Esophagus squamous epithelium (tissue), 4 donors: ENCODE data around the gene CEP135.

Source experiments
- CTCF ChIP-seq, 6 experiments: fragments of 450-650 bp in 4 of 6; fragments of 200-600 bp in 2 of 6; sonication (generic) in 2 of 6; IDR thresholded peaks; one replicate each; pipeline ENCODE4 v1.5.1; 2016 to 2019; ENCODE audit warnings: antibody characterized with exemption in 6 of 6, mild to moderate bottlenecking in 4 of 6, moderate library complexity in 4 of 6
- POLR2A ChIP-seq, 4 donors: fragments of 450-650 bp; IDR thresholded peaks; one replicate each; pipeline ENCODE4 v1.6.1; 2017; ENCODE audit warnings: antibody characterized with exemption in 4 of 4, mild to moderate bottlenecking in 4 of 4, moderate library complexity in 3 of 4

- no peak for TF ChIP-seq CTCF (IDR thresholded peaks at IDR 0.05)
- TF ChIP-seq POLR2A (IDR thresholded peaks at IDR 0.05): no peak
Measured at GRCh38 chr4:55920571-55920970, 28.2 kb upstream of the CEP135 start.
